HG03342 (cell line): ENCODE measurements around the gene IL5.
"Not testable (repeated sequence)": the region's sequence is repeated elsewhere in the genome, so short reads cannot be mapped to it uniquely, and the experiment has no call there.

Source experiments
- ATAC-seq: cut with Tn5 transposase; IDR thresholded peaks from one replicate; pipeline ENCODE4 v1.9.1; 2021; ENCODE audit warnings: mild to moderate bottlenecking, moderate library complexity; ENCODE audit not compliant: unreplicated experiment

IL5 gene

DNA sequence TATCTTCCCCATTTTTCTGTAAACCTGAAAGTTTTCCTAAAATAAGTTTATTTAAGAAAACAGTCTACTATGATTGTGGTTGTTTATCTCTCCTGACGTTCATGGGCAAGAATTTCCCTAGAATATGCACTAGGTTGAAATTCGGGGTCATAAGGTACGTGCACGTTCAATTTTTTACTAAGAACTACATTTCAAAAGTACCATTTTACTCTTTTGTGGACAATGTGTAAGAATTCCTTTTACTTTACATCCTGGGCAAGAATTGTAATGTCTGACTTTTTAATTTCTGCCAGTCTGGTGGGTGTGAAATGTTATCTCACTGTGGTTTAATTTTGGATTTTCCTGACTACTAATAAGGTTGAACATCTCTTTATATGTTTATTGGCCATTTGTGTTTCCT lies 12.4 kb downstream of the IL5 start:
- ATAC-seq, result no peak

DNA sequence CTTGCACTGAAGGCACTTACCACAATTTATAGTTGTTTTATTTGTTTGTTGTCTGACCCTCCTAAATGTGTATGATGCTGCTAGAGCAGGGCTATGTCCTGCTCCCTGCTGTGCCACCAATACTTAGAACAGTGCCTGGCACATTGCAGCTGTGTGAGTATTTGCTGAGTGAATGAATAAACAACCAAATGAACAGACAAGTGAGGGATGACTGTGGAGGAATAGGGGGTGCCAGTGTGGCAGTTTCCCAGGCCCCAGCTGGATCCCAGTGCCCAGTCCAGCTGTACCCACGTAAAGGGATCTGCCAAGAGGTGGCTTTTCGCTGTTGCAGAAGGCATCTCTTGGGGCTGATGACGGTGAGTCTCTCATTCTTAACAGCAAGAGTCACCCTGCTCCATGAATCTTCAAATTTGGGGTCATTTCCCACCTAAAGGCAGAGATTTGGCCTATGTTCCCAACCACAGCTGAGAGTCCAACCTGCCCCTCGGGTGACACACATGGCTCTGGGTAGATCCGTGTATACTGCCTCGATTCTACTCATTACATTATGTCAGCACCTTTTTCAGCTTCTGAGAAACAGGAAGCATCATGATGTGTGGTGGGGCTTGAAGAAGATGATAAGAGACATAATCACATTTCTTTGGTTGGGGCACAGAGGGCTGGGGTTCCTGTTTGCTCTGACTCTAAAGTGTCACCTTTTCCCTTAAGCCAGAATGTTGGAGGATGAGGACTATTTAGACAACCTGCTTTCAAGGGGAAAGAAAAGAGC lies 14.3 kb downstream of the IL5 start:
- ATAC-seq, result no peak

DNA sequence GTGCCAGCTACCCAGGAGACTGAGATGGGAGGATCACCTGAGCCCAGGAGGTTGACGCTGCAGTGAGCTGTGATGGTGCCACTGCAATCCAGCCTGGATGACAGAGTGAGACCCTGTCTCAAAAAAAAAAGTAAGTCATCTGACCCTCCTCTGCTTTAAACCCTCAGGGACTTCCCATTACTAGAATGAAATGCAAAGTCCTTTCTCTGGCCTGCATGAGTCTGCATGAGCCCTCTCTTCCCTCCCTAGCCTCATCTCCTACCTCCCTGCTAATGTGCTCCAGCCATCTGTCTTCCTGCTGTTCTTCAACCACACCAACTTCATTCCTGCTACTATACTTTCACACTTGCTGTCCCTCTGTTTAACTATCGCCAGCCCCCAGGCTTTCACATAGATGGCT lies 15.3 kb downstream of the IL5 start:
- ATAC-seq, result no peak

DNA sequence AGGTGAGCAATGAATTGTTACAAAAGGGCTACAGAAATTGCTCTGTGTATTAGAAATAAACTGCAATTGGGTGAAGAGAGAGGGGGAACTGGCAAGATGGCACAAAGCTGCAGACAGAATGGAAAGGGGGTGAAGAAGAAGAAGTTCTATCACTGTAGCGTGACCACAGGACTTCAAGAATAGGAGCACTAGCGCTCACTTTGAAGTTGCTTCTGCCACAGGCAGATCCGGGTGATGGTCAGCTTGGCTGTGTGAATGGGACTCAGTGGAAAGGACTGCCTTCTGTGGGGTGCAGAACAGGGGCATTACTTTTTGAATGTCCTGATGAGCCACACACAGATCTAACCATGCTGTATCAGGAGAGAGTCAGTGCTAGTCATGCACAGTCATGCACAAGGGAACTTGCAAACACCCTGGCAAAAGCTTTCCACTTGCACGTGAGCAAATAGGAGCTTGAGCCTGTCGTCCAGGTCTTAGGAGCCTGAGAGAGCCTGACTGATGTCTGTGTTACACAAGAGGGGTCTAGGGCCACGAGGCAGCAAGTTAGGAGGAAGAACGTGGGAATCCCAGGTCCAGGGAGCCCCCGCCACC lies 16.3 kb downstream of the IL5 start:
- no peak for ATAC-seq

DNA sequence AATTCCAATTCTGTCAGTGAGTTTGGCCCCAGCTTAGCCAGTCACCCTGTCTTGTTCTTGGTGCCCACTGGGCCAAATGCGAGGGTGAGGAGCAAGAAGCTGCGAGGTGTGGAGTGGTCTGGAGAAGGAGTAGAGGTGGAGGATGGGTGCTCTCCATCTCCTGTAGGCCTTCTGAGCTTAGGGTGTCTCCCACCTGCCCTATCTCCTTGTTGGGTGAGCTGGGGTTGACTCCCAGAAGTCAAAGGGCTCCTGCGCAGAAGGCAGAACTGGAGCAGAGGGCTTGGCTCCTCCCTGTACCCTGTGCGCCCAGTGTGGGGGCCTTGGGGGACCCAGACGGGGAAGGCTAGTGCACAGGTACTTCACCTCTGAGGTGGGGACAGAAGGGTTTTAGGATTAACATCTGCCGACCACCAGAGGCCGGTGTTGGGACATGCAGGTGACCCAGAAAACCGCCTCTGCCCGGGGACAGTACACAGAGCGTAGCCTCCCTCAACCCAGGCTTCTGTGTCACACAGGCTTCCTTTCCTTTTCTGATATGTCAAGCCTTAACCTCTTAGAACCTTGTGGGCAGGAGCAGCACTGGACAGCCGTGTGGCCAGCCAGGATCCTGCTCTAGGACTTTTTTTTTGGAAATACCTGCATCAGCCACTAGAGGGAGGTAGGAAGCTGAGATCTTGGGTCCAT lies 16.9 kb downstream of the IL5 start:
- peak; percentile 30 for ATAC-seq

DNA sequence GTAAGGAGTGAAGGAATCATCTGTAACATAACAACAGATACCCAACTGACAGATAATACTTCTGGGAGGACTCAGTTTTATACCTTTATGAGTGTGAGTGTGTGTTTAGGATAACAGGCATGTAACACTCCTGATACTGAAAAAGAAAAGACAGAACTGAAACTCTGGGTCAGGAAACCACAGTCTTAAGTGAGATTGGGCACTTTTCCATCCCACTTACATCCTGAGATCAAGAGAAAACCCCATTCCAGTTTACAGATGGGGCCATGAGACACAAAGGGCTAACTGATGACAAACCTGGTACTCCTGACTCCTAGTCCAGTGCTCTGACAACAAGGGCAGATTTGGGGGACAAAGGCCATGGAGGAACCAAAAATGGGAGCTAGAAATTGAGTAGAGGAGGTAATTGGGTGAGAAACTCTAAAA lies 18.0 kb downstream of the IL5 start:
- ATAC-seq, result peak; percentile 76

DNA sequence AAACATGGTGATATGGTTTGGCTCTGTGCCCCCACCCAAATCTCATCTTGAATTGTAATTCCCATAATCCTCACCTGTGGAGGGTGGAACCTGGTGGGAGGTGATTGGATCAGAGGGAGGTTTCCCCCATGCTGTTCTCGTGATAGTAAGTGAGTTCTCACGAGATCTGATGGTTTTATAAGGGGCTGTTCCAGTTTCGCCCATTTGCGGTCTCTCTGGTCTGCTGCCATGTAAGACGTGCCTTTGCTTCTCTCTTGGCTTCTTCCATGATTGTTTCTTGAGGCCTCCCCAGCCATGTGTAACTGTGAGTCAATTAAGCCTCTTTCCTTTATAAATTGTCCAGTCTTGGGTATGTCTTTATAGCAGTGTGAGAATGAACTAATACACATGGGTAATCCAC lies 18.4 kb downstream of the IL5 start:
- ATAC-seq, result not testable (repeated sequence)

DNA sequence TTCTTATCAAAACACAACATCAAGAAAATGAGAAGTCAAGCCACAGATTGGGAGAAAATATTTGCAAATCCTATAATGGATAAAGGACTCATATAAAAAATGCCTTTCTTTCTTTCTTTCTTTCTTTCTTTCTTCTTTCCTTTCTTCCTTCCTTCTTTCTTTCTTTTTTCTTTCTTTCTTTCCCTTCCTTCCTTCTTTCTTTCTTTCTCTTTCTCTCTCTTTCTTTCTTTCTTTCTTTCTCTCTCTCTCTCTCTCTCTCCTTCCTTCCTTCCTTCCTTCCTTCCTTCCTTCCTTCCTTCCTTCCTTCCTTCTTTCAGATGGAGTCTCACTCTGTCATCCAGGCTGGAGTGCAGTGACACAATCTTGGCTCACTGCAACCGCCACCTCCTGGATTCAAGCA lies 21.3 kb downstream of the IL5 start:
- ATAC-seq, result not testable (repeated sequence)

DNA sequence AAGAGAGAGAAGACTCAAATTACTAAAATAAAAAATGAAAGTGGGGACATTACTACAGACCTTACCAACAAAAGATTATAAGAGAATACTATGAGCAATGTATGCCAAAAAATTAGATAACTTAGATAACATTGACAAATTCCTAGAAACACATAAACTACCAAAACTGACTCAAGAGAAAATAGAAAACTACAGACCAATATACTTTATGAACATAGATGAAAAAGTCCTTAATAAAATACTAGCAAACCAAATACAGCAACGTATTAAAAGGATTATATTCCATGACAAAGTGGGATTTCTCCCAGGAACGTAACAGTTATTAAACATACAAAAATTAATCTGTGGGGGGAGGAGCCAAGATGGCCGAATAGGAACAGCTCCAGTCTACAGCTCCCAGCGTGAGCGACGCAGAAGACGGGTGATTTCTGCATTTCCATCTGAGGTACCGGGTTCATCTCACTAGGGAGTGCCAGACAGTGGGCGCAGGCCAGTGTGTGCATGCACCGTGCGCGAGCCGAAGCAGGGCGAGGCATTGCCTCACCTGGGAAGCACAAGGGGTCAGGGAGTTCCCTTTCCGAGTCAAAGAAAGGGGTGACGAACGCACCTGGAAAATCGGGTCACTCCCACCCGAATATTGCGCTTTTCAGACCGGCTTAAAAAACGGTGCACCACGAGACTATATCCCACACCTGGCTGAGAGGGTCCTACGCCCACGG lies 29.5 kb downstream of the IL5 start:
- ATAC-seq, result not testable (repeated sequence)

DNA sequence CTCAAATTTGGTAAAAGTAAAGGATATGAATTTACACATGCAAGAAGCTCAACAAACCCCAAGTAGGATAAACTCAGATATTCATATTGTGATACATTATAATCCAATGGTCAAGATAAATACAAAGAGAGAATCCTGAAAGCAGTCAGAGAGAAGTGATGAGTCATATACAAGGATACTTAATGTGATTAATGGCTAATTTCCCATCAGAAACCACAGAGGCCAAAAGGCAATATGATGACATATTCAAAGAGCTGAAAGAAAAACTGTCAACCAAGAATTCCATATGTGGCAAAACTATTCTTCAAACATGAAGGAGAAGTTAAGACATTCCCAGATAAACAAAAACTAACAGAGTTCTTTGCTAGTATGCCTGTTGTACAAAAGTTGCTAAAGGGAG lies 33.2 kb downstream of the IL5 start:
- ATAC-seq, result no peak

DNA sequence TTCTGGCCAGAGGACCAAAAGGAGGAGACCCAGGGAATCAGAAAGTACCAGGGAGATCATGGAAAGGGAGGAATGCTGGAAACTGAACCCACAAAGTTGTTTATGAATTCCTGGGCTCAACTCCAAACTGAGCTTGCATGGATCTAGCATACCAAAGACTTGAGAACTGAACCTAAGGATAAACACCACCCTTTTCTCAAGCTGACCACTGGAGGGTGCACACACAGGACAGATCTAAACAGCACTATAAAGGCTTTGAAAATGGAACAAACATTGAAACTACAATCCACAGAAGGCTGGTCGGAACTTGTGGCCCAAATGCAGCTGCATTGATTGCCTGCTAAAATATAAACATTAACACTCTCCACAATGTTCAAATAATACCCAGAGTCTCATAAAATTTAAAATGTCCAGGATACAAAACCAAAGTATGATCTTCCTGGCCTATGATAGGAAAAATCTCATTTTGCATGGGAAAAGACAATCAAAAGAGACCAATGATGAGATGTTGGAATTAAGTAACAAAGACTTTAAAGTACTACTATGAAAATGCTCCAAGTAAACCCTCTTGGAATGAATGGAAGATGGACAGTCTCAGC lies 37.1 kb downstream of the IL5 start:
- ATAC-seq, result no peak

DNA sequence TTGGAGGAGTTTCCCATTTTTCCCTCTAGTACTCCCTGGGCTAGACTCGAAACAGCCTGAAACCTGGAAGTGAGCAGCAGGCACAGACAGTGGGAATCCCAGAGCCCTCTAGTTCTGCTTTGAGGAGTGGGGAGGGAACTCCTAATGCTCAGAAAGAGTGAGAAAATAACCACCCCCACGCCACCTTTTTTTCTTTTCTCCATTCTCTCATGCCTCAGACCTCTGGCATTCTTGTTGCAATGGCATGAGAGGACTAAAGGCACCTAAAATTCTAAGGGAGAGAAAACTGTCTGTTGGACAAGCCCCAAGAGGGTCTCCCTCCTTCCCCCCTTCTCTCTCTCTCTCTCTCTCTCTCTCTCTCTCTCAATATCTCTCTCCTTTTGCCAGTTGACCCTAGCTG lies 37.7 kb downstream of the IL5 start:
- ATAC-seq, result no peak

DNA sequence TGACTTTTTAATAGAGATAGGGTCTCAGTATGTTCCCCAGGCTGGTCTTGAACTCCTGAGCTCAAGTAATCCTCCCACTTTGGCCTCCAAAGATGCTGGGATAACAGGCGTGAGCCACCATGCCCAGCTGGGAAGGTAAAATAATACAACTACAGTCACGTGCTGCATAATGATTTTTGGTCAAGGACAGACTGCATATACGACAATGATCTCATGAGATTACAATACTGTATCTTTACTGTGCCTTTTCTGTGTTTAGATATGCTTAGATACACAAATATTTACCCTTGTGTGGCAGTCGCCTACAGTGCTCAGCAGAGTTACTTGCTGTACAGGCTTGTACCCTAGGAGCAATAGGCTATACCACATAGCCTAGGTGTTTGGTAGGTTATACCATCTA lies 38.6 kb downstream of the IL5 start:
- no peak for ATAC-seq

DNA sequence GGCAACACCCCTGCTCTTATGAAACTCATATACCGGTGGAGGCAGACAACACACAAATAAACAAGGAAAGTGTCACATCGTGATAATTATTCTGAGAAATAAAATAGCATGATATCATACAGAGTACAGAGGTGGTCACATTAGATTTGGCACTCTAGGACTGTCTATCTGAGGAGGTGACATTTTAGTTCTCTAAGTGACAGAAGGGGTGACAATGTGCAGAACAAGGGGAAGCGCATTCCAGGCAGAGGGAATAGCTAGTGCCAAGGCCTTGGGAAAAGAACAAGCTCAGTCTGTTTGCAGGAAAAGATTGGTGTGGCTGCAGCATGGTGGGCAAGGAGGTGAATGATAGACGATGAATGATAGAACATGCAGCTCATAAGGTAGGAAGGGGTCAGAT lies 40.1 kb downstream of the IL5 start:
- ATAC-seq, result no peak

DNA sequence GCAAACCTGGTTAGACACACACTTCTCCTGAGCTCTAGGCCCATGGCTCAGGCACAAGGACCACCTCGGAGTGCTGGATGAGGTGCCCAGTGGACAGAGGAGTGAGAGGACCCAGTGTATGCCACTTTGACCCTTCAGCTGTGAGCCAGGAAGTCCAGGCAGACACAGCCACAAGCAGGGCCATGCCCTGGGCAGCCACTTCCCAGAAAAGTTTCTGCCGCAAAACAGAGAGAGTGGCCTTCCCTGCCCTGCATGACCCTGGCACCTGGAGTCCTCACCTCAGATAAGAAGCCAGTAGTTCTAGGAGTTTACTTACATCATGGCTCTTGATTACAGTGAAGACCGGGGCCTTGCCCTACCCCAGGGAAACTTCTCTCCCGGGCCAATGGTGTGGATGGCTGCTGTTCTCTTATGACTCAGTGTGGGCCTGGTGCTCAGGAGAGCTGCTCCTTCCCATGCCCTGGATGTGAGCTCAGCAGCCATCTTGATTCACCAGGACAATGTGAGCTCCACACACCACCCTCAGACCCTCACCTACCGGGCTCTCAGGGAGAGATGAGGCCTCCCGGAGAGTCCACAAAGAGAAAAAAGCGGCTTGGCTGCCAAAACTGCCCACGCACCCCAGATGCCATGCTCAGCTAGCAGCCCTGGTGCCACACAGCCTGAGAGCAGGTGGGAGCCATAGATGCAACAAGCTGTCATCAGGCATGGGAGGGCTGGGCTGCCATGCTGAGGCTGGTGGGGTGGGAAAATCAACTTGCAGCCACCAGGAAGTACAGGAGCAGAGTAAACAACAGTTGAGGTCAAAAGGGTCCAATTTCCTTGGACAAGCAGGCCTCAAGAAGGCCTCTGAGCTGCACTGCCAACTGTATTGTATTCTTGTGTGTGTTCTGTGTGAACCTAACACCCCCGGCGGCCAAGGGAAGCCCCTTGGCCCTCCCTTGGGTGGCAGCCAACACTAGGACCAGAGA lies 41.1 kb downstream of the IL5 start:
- no peak for ATAC-seq

DNA sequence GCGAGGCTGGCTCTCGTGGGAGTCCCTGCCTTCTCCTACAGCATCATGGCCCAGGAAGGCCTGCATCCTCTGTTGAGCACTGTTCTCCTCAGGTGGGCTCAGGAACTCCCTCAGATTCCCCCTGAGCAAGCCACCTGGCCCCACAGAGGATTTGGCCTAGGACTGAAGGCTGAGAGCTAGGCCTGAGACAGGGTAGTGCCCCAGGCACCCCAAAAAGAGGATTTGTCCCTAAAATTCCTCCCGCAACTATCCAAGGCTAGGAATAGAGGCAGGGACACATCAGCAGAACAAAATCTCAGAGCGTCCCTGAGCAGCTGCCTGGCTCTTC lies 41.7 kb downstream of the IL5 start:
- ATAC-seq, result no peak

DNA sequence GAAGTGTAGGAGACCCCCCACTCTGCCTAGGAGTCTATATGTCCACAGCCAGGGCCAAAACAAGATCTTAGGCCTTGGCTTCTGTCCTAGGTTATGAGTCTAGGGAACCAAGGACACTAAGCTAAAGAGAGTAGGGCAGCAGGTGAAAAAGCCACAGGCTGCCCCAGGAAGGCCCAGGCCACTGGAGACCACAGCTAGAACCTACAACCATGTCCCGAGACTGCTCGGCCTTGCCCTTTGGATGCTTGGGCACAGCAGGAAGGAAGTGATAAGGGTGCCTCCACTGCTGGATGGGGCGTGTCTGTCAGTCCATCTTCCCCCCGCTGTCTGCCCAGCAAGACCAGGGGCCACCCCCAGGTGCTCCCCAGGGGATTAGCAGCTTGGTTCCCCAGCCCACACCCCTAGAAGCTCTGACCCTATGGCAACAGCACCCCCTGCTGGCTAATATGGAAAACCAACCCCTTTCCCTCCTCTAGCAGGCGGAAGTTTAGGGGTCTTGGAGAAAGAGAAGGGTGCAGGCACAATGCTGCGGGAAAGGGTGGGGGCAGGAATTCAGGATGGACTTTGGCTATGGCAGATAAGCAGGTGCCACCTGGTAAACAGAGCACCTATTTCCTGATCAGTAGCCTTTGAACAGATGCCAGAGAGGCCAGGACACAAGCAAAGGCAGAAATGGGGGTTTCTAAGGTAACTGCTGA lies 42.2 kb downstream of the IL5 start:
- peak; percentile 42 for ATAC-seq

DNA sequence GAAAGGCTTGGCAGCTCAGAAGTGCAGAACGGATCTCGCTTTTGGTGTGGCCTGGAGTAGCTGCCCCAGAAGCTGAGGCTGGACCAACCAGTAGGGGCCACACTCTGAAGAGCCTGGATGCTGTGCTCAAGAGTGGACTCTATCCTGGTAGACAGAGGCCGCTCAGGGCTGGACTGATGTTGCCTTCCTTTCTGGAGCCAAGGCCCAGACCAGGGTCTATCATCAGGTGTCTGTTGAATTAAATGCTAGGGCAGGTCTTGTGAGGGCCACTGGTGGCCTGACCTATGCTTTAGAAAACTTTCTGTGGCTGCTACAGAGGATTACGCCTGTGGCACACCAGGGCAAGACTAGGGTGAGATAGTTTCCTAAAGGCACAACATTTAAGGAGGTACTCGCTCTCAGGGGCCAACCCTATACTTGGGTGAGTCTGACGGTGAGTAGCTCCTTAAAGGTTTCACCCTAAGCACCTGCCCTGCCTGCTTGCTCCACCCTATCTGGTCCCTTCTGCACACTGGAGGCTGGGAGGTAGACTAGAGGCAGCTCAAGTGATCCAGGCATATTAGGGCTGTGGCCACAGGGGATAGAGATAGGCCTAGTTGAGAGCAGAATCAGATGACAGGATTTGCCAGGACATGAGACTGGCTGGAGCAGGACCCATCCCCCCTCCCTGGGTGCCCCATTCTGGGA lies 42.9 kb downstream of the IL5 start:
- no peak for ATAC-seq
